B cell (primary cell): ENCODE results near the gene WDR41. TPM values are rescaled to one million over a fixed set of nuclear protein-coding genes. Genes with fewer than 3 reads are reported as not detected.

ENCODE experiments used
- ATAC-seq: fragments of 200-7000 bp; cut with Tn5 transposase; one replicate; pipeline ENCODE4 v1.10.0; 2021; ENCODE audit warnings: low read depth, mild to moderate bottlenecking, moderate number of reproducible peaks, moderate library complexity
- CTCF ChIA-PET: fragments of 350-600 bp; sonication (Branson Sonifier 250); formaldehyde crosslinking; loops from one replicate; lab custom pipeline; 2021; ENCODE audit warnings: antibody characterized with exemption, inconsistent platforms; lab: Charles Lee
- POLR2A ChIA-PET: fragments of 350-600 bp; sonication (Branson Sonifier 250); formaldehyde crosslinking; loops from one replicate; lab custom pipeline; 2021; ENCODE audit warnings: antibody characterized with exemption; lab: Charles Lee
- DNase-seq: peaks from one replicate; pipeline ENCODE4 v3.0.0; 2013
- H2AFZ ChIP-seq: 2 replicates; pipeline ENCODE4 v1.6.1; 2012; ENCODE audit warnings: mild to moderate bottlenecking, low read depth, low read length; ENCODE audit not compliant: insufficient read depth, poor library complexity, severe bottlenecking
- H3K27ac ChIP-seq, 2 donors: 1 replicate in 1 of 2; 2 replicates in 1 of 2; pipeline ENCODE4 v1.5.1; 2012 to 2013; ENCODE audit warnings: low read length in 2 of 2, mild to moderate bottlenecking in 2 of 2, moderate library complexity in 1 of 2
- H3K27me3 ChIP-seq, 4 experiments: fragments of 200-600 bp in 1 of 4; sonication (generic) in 1 of 4; replicated peaks in 1 of 4; 1 replicate in 2 of 4; 2 replicates in 2 of 4; pipeline versions ENCODE4 v1.6.1 to v1.7.0; 2013 to 2016; ENCODE audit warnings: low read length in 3 of 4, mild to moderate bottlenecking in 2 of 4, mixed read lengths in 1 of 4, moderate library complexity in 1 of 4; ENCODE audit not compliant: insufficient read depth in 4 of 4, control insufficient read depth in 3 of 4; ENCODE audit errors: control extremely low read depth in 1 of 4
- H3K36me3 ChIP-seq, 2 experiments: replicated peaks in 1 of 2; 1 replicate in 1 of 2; 2 replicates in 1 of 2; pipeline versions ENCODE4 v1.6.1 to v1.7.1; 2013; ENCODE audit warnings: low read length in 1 of 2; ENCODE audit not compliant: insufficient read depth in 2 of 2, control insufficient read depth in 1 of 2; ENCODE audit errors: control extremely low read depth in 1 of 2, extremely low read depth in 1 of 2
- H3K4me1 ChIP-seq, 2 donors: fragments of 200-600 bp in 1 of 2; sonication (generic) in 1 of 2; 1 replicate in 1 of 2; 2 replicates in 1 of 2; pipeline versions ENCODE4 v1.5.1 to v1.6.1; 2013 to 2017; ENCODE audit warnings: low read length in 2 of 2; ENCODE audit not compliant: control insufficient read depth in 2 of 2, insufficient read depth in 2 of 2
- H3K4me2 ChIP-seq: replicated peaks from 2 replicates; pipeline ENCODE3; 2012; ENCODE audit warnings: mild to moderate bottlenecking, low read depth, low read length; ENCODE audit not compliant: poor library complexity, severe bottlenecking
- H3K4me3 ChIP-seq, 5 experiments: fragments of 200-600 bp in 1 of 5; sonication (generic) in 1 of 5; 1 replicate in 3 of 5; 2 replicates in 2 of 5; pipeline versions ENCODE4 v1.5.1 to v1.7.0; 2011 to 2016; ENCODE audit warnings: low read length in 4 of 5, mild to moderate bottlenecking in 4 of 5, low read depth in 2 of 5, control low read depth in 1 of 5, moderate library complexity in 1 of 5; ENCODE audit not compliant: insufficient read depth in 1 of 5; ENCODE audit errors: control extremely low read depth in 1 of 5, extremely low read depth in 1 of 5
- H3K79me2 ChIP-seq: fragments of 200-600 bp; sonication (generic); one replicate; pipeline ENCODE4 v1.6.0; 2016; ENCODE audit warnings: low read length; ENCODE audit not compliant: control insufficient read depth, insufficient read depth
- H3K9ac ChIP-seq: fragments of 200-600 bp; sonication (generic); 2 replicates; pipeline ENCODE4 v1.6.1; 2017; ENCODE audit warnings: mild to moderate bottlenecking, low read length, moderate library complexity
- H3K9me3 ChIP-seq, 3 donors: one replicate each; pipeline versions ENCODE4 v1.6.1 to v1.7.1; 2013; ENCODE audit warnings: low read length in 2 of 3; ENCODE audit not compliant: control insufficient read depth in 2 of 3, insufficient read depth in 1 of 3; ENCODE audit errors: control extremely low read depth in 1 of 3
- H4K20me1 ChIP-seq: 2 replicates; pipeline ENCODE4 v1.6.0; 2012; ENCODE audit warnings: mild to moderate bottlenecking, low read length; ENCODE audit not compliant: insufficient read depth, control insufficient read depth, poor library complexity, severe bottlenecking
- H3K27ac Mint-ChIP-seq: one replicate; pipeline ENCODE4 v1.8.0; 2021; ENCODE audit warnings: mixed read lengths
- H3K27me3 Mint-ChIP-seq: one replicate; pipeline ENCODE4 v1.8.0; 2021; ENCODE audit warnings: mixed read lengths
- H3K4me1 Mint-ChIP-seq: one replicate; pipeline ENCODE4 v1.8.0; 2021; ENCODE audit warnings: mixed read lengths
- H3K4me3 Mint-ChIP-seq: one replicate; pipeline ENCODE4 v1.8.0; 2021; ENCODE audit warnings: mixed read lengths
- H3K9me3 Mint-ChIP-seq: one replicate; pipeline ENCODE4 v1.8.0; 2022; ENCODE audit warnings: mixed read lengths; ENCODE audit not compliant: insufficient read depth
- CTCF ChIP-seq: fragments of 200-600 bp; IDR thresholded peaks from one replicate; pipeline ENCODE4 v1.8.0; 2022; ENCODE audit warnings: antibody characterized with exemption, mild to moderate bottlenecking
- EZH2 ChIP-seq: IDR thresholded peaks from 2 replicates; pipeline ENCODE4 v1.6.1; 2012; ENCODE audit warnings: borderline replicate concordance, low read depth, mild to moderate bottlenecking, moderate library complexity, low read length; ENCODE audit not compliant: insufficient read depth, poor library complexity, severe bottlenecking
- WGBS: methylation state at CpG from one replicate; pipeline ENCODE4 v1.1.5; 2013; ENCODE audit warnings: missing lambda C conversion rate; ENCODE audit not compliant: insufficient coverage; 5-methylcytosine and 5-hydroxymethylcytosine counted together
- intact Hi-C: fragments of 100-400 bp; cut with micrococcal nuclease; formaldehyde crosslinking; loops from one replicate; pipeline ENCODE4 v1.10.0; 2022
- polyA plus RNA-seq: library from polyadenylated mRNA; depleted of rRNA; stranded (reverse); fragments of >200 nt; gene quantifications from 2 replicates; pipeline ENCODE4 v1.2.3, GENCODE V29; 2012
- total RNA-seq, 2 donors: library from RNA; stranded (reverse); fragments of 120-200 nt in 1 of 2; gene quantifications; 1 replicate in 1 of 2; 2 replicates in 1 of 2; pipeline versions ENCODE4 v1.2.3 to v1.2.4, GENCODE V29; 2013 to 2022

Gene WDR41
- total and polyA plus RNA-seq, 2 donors (not counting 1 experiment from before 2014, with no cell fraction given) = 9.0 to 30.6 TPM

- Histone ChIP-seq H3K79me2 (no peaks in the 10 kb centered on the region), H3K27me3 (no peaks in the 10 kb centered on the region), H3K27ac (no peak overlapping the region), H3K9ac (no peak overlapping the region), H3K9me3 (no peaks in the 10 kb centered on the region), H3K4me2 (no peak overlapping the region), H4K20me1 (no peaks in the 10 kb centered on the region), H3K4me1 (no peaks in the 10 kb centered on the region), H2AFZ (no peak overlapping the region), H3K36me3 (peaks cover 17 to 47% of the 10 kb centered on the region in 2 experiments), H3K4me3 (no peak overlapping the region)
- no peaks in the 10 kb centered on the region for H3K27me3 Mint-ChIP-seq
- no peak for TF ChIP-seq EZH2
- no peak for TF ChIP-seq CTCF
- WGBS = no CpG with 5 or more reads among the region's 3 CpGs
- no peak for DNase-seq
- no peak overlapping the region for H3K4me3 Mint-ChIP-seq
- no peaks in the 10 kb centered on the region for H3K4me1 Mint-ChIP-seq
- ChIA-PET POLR2A (no interaction called here), CTCF (no interaction called here)
- H3K9me3 Mint-ChIP-seq = no peaks in the 10 kb centered on the region
- intact Hi-C loops = loop anchor here (10.0 kb wide), 1 partner anchor 293 kb away; no protein-coding TSS in a partner anchor
- H3K27ac Mint-ChIP-seq = no peak overlapping the region
- no peak for ATAC-seq
Measured at GRCh38 chr5:77438071-77438470, 54.0 kb downstream of the WDR41 start.

DNA sequence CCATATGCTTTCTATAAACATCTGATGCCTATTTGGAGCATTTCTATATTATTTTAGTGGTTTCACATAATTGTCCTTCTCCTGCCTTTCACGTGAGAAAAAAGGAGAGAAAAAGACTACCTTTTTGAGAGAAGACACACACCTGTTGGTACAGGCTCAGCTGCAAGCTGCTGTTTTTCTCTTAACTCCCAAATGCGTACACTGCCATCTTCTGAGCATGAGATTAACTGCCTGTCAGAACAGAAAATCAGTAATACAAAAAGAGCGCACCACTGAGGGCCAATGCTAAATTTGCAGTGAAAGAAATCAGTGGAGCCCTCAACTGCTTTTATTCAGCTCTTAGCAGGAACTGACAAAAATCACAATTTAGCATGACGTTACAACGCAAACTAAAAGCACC lies 54.9 kb downstream of the WDR41 start:
- H3K27ac ChIP-seq = no peak overlapping the region
- H3K9ac ChIP-seq = no peak overlapping the region
- H3K36me3 ChIP-seq = peaks cover 17 to 52% of the 10 kb centered on the region in 2 experiments
- ATAC-seq (no peak), DNase-seq (no peak)
- no peak overlapping the region for H3K4me2 ChIP-seq
- no peaks in the 10 kb centered on the region for H3K79me2 ChIP-seq
- WGBS = 100% methylated on average over 2 of the region's 5 CpGs
- H3K9me3 Mint-ChIP-seq = no peaks in the 10 kb centered on the region
- no peak for TF ChIP-seq EZH2
- H2AFZ ChIP-seq = no peak overlapping the region
- CTCF ChIA-PET = no interaction called here
- H3K27ac Mint-ChIP-seq = no peak overlapping the region
- POLR2A ChIA-PET = no interaction called here
- H3K4me3 Mint-ChIP-seq = no peak overlapping the region
- H4K20me1 ChIP-seq = no peaks in the 10 kb centered on the region
- H3K4me3 ChIP-seq = no peak overlapping the region
- H3K27me3 ChIP-seq = no peaks in the 10 kb centered on the region
- no peaks in the 10 kb centered on the region for H3K4me1 Mint-ChIP-seq
- no peaks in the 10 kb centered on the region for H3K27me3 Mint-ChIP-seq
- intact Hi-C loops = loop anchor here (10.0 kb wide), 1 partner anchor 292 kb away; no protein-coding TSS in a partner anchor
- no peaks in the 10 kb centered on the region for H3K9me3 ChIP-seq
- no peaks in the 10 kb centered on the region for H3K4me1 ChIP-seq
